Muscle layer of colon (tissue), 2 donors: ENCODE results near the gene GEMIN4.
"Not testable (repeated sequence)": the region's sequence is repeated elsewhere in the genome, so short reads cannot be mapped to it uniquely, and the experiment has no call there.

Experiments used
- H3K27ac ChIP-seq: one replicate; pipeline ENCODE4 v1.7.0; 2013; ENCODE audit warnings: low read depth, mild to moderate bottlenecking, low read length, moderate library complexity
- H3K27me3 ChIP-seq, 2 donors: one replicate each; pipeline ENCODE4 v1.7.0; 2013; ENCODE audit warnings: low read length in 2 of 2, mild to moderate bottlenecking in 2 of 2; ENCODE audit not compliant: insufficient read depth in 2 of 2, control insufficient read depth in 1 of 2
- H3K36me3 ChIP-seq: one replicate; pipeline ENCODE4 v1.7.0; 2013; ENCODE audit warnings: mild to moderate bottlenecking, low read length; ENCODE audit not compliant: insufficient read depth
- H3K4me1 ChIP-seq: one replicate; pipeline ENCODE4 v1.7.0; 2013; ENCODE audit warnings: mild to moderate bottlenecking, low read length; ENCODE audit not compliant: insufficient read depth
- H3K4me3 ChIP-seq, 2 donors: one replicate each; pipeline ENCODE4 v1.7.0; 2013; ENCODE audit warnings: low read length in 2 of 2, low read depth in 1 of 2, mild to moderate bottlenecking in 1 of 2, moderate library complexity in 1 of 2
- H3K9ac ChIP-seq: one replicate; pipeline ENCODE4 v1.7.0; 2013; ENCODE audit warnings: low read length
- H3K9me3 ChIP-seq: one replicate; pipeline ENCODE4 v1.7.0; 2013; ENCODE audit warnings: mild to moderate bottlenecking, low read length
- donor health status: abdominal sarcoma.
- donor health status: Adenocarcinoma of cecum.

GEMIN4 gene

GRCh38 chr17:750431-751037 lies 1.5 kb downstream of the GEMIN4 start:
- Histone ChIP-seq H3K27ac (no peak overlapping the region), H3K27me3 (no peaks in the 10 kb centered on the region), H3K9me3 (no peaks in the 10 kb centered on the region), H3K36me3 (peaks cover 25% of the 10 kb centered on the region), H3K4me1 (peaks cover 21% of the 10 kb centered on the region), H3K4me3 (peak overlapping the region in 1 of 2 donors; percentile 87), H3K9ac (peak overlapping the region; percentile 6)

- not testable (repeated sequence) for H3K27ac ChIP-seq, H3K27me3 ChIP-seq, H3K9ac ChIP-seq, H3K9me3 ChIP-seq, H3K4me3 ChIP-seq
- peaks cover 36% of the 10 kb centered on the region for H3K36me3 ChIP-seq
- peaks cover 21% of the 10 kb centered on the region for H3K4me1 ChIP-seq
These were observed 2.7 kb downstream of the GEMIN4 start for GRCh38 chr17:749359-749758.

GRCh38 chr17:748604-749003 lies 3.5 kb downstream of the GEMIN4 start:
- H3K4me3 ChIP-seq, H3K9ac ChIP-seq, H3K27ac ChIP-seq, H3K9me3 ChIP-seq, H3K27me3 ChIP-seq: not testable (repeated sequence)
- Histone ChIP-seq H3K36me3 (peaks cover 44% of the 10 kb centered on the region), H3K4me1 (peaks cover 21% of the 10 kb centered on the region)

DNA sequence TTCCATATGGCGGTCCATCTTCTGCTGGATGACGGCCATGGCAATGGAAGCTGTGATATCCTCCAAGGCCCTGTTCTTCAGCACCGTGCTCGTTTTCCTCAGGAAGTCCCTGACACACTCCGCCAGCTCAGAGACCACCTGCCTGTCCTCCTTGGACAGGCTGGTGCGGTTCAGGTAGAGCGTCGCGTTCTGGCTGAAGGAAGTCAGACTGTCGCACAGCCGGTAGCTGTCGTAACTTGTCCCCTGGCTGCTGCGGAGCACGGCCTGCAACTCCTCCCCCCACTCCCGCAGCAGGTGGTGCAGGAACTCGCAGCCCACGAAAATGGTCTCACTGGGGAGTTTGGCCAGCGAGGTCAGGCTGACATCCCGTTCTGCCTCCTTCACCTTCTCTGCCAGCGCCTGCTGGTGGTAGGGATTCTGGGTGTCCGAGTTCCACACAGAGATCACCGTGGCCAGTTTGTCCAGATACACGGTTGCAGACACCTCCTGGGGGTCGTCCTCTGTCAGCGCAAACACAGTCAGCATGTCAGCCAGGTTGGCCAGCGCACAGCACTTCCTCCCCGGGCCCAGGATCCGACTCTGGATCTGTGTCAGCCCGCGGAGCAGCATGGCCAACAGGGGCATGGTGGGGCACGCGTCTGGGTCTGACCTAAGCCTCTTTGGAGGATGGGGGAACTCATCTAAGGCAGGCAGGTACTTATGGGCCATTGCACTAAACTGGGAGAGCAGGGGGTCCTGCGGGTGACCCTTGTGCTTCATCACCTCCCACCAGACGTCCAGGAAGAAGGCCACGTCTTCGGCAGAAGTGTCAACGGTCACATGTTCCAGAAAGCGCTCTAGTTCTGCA lies 5.1 kb downstream of the GEMIN4 start:
- Histone ChIP-seq H3K4me3 (no peak overlapping the region), H3K36me3 (peaks cover 44% of the 10 kb centered on the region)

DNA sequence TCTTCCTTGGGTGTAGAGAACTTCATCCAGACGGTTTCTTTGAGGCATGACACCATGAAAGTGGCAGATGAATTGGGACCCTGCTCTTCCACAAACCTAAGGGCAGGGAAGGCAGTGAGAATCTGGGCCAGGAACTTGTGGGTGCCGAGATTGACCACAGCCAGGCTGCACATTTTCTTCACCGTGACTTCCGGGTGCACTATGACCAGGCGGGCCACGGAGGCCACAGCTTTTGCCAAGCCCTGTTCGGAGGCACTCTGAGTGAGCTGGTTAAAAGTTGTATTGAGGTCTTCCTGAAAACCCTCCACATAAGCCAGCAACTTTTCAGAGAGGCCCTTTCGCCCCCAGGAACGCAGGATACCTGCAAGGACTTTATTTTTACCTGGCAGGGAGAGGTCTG lies 5.9 kb downstream of the GEMIN4 start:
- H3K4me1 ChIP-seq = peaks cover 18% of the 10 kb centered on the region

More for the DNA sequence above, 5.1 kb downstream of the GEMIN4 start:
- Histone ChIP-seq H3K27ac (no peak overlapping the region), H3K4me1 (peaks cover 21% of the 10 kb centered on the region), H3K27me3 (no peaks in the 10 kb centered on the region), H3K9me3 (no peaks in the 10 kb centered on the region), H3K9ac (no peak overlapping the region)

DNA sequence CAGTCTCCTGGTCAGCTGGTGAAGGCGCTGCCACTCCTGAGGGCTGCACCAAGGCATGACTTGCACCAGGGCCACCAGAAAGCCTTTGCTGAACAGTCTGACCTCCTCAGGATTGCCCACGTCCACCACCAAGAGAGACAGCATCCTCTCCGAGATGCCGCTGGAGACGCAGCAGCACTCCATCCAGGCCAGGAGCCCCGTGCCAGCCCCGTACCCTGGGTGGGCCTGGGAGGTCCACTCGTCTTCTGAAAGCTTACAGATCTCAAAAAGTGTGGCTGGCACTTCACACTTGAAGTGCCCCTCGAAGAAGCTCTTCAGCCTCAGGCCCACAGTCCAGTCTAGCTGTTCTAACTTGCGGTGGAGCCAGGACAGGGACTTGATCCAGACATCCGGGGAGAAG lies 6.7 kb downstream of the GEMIN4 start:
- Histone ChIP-seq H3K4me1 (peaks cover 10% of the 10 kb centered on the region), H3K27me3 (no peaks in the 10 kb centered on the region), H3K4me3 (no peak overlapping the region), H3K9me3 (no peaks in the 10 kb centered on the region), H3K36me3 (peaks cover 57% of the 10 kb centered on the region), H3K9ac (no peak overlapping the region), H3K27ac (no peak overlapping the region)

More for the DNA sequence above, 5.9 kb downstream of the GEMIN4 start:
- Histone ChIP-seq H3K9me3 (no peaks in the 10 kb centered on the region), H3K4me3 (no peak overlapping the region), H3K36me3 (peaks cover 53% of the 10 kb centered on the region), H3K9ac (no peak overlapping the region), H3K27me3 (no peaks in the 10 kb centered on the region), H3K27ac (no peak overlapping the region)

- Histone ChIP-seq H3K9me3 (no peaks in the 10 kb centered on the region), H3K36me3 (peaks cover 61% of the 10 kb centered on the region), H3K27ac (no peak overlapping the region), H3K27me3 (no peaks in the 10 kb centered on the region), H3K4me3 (no peak overlapping the region), H3K4me1 (peaks cover 5% of the 10 kb centered on the region), H3K9ac (no peak overlapping the region)
These were observed 7.1 kb downstream of the GEMIN4 start for GRCh38 chr17:744937-745336.

DNA sequence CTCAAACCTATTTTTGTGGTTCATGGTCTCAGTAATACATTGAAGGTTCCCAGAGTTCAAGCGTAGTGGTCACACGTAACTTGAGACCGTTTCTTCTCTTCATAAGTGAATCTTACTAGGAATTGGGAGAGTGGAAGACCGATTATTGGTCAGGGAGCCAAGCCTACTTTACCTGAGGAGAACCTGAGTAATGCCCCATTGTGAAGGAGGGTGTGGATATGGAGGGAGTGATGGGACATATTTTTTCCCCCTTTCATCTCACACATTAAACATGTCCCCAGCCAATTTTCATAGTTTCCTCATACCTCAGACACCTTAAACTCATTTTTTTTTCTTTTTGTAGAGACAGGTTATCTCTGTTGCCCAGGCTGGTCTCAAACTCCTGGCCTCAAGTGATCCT lies 8.9 kb downstream of the GEMIN4 start:
- Histone ChIP-seq H3K4me1 (no peaks in the 10 kb centered on the region), H3K9me3 (no peaks in the 10 kb centered on the region), H3K9ac (no peak overlapping the region), H3K27ac (no peak overlapping the region), H3K27me3 (no peaks in the 10 kb centered on the region), H3K4me3 (no peak overlapping the region), H3K36me3 (peaks cover 61% of the 10 kb centered on the region)

GRCh38 chr17:742147-742793 lies 9.8 kb downstream of the GEMIN4 start:
- Histone ChIP-seq H3K36me3 (peaks cover 53% of the 10 kb centered on the region), H3K9me3 (no peaks in the 10 kb centered on the region), H3K4me1 (no peaks in the 10 kb centered on the region), H3K27ac (no peak overlapping the region), H3K4me3 (no peak overlapping the region), H3K9ac (no peak overlapping the region), H3K27me3 (no peaks in the 10 kb centered on the region)

GRCh38 chr17:740240-741017 lies 11.6 kb downstream of the GEMIN4 start:
- Histone ChIP-seq H3K9me3 (no peaks in the 10 kb centered on the region), H3K36me3 (peaks cover 35% of the 10 kb centered on the region), H3K4me3 (no peak overlapping the region), H3K4me1 (no peaks in the 10 kb centered on the region), H3K27me3 (no peaks in the 10 kb centered on the region), H3K27ac (no peak overlapping the region), H3K9ac (no peak overlapping the region)

DNA sequence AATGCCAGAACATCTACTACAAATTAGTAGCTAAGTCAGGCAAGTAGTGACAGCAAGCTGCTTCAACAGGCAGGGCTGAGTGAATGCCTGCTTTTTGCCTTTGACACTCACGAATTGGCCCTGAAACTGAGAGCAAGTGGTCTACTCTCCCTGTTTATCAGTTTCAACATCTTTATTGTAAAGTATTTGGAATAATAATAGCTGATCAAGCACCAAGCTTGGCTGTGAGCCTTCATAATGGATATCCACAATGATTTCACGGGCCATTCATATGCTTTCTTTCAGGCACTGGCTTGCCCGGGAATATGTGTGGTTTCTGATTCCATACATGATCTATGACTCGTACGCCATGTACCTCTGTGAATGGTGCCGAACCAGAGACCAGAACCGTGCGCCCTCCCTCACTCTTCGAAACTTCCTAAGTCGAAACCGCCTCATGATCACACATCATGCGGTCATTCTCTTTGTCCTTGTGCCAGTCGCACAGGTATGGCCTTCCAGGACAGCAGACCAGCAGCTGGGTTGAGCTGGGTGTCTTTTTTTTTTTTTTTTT lies 14.4 kb downstream of the GEMIN4 start:
- H3K4me3 ChIP-seq = no peak overlapping the region
- no peaks in the 10 kb centered on the region for H3K9me3 ChIP-seq
- no peak overlapping the region for H3K27ac ChIP-seq
- no peaks in the 10 kb centered on the region for H3K27me3 ChIP-seq
- H3K36me3 ChIP-seq = peaks cover 17% of the 10 kb centered on the region
- H3K9ac ChIP-seq = no peak overlapping the region
- peaks cover 5% of the 10 kb centered on the region for H3K4me1 ChIP-seq
